HG03469 (cell line): ENCODE measurements around the gene GRID1.
A peak's percentile ranks its signal among the peaks of the same experiment; 100 is the strongest.

ENCODE experiments used
- ATAC-seq: cut with Tn5 transposase; IDR thresholded peaks from one replicate; pipeline ENCODE4 v1.9.1; 2021; ENCODE audit warnings: mild to moderate bottlenecking, moderate library complexity, moderate number of reproducible peaks; ENCODE audit not compliant: unreplicated experiment

GRID1 gene

DNA sequence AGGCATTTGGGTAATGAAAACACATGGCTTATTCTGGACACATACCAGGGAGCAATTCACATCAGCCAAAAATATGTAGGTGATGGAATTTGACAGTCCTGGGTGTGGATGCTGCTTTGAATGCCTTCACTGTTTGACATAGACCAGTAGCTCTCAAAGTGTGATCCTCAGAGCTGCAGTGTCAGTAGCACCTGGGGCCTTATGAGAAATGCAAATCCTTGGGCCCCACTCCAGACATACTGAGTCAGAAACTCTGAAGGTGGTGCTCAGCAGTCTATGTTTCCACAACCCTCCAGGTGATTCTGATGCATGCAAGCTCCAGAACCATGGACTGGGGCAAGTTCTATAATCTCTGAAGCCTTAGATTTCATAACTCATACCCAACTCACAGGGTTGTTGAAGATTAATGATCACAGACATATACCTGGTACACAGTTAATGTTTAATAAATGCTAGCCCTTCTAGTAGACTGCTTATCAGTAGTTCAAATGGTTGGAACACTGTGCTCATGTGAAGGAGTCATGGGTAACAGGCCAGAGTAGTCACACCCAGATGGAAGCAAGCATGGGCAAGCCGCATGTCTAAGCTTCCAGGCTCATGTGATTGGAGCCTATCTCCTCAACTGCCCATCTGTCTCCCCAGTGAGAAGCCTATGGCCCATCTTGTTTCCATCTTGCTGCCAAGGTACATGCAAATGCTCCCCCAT is 715.7 kb downstream of the GRID1 start:
- ATAC-seq, result no peak

DNA sequence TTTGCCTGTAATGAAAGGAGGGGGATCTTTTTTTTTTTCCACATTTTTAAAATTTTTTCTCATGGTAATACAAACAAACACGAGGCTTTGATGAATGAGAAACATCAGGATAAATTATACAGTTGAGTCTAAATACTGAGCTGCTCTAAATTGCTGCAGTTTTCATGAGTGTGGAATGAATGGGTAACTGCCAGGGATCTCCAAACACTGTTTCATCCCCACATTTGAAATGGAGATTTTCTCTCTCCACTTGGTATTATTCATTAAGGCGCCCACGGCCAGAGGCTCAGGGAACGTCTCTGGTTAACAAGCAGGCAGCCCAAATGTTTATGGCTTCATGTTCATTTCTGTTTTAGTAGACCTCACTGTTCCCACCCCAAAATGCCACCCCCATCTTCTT is 717.1 kb downstream of the GRID1 start:
- ATAC-seq, result no peak

DNA sequence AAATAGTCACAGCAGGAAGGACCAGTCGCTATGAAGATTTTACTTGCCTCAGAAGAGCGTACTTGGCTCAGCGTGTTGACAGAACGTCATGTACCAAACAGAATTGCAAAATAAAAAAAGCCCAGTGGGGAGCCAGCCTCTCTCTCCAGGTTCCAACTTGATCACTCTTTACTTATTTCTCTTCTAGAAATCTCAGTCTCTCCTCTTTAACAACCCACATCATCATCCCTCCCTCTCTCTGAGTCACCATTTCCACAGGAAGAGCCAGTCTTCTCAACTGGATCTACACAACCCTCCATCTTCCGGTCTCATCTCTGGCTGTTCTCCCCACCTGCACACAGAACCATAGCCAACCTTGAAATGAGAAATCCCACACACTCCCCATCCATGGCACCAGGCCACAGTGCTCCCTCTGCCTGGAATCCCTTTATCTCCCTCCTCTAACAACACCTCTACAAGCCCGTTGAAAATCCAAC is 718.3 kb downstream of the GRID1 start:
- no peak for ATAC-seq

DNA sequence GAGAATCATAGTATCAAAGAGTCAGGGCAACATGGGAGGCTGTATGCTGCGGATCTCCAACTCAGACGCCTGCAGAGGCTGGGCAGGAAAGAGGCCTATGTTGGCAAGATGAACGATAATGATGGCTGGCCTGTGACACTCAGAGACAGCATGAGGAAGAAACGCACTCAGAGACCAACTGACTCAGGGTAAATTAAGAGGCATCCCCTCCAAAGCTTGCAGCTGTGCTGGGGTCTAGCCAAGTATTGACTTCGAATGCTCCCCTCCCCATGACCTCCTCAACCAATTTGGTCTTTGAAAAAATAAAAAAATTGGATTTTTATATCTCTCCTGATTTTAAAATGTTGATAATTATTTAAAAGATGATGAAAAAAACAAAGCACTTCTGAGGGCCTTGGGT is 718.9 kb downstream of the GRID1 start:
- ATAC-seq, result no peak

DNA sequence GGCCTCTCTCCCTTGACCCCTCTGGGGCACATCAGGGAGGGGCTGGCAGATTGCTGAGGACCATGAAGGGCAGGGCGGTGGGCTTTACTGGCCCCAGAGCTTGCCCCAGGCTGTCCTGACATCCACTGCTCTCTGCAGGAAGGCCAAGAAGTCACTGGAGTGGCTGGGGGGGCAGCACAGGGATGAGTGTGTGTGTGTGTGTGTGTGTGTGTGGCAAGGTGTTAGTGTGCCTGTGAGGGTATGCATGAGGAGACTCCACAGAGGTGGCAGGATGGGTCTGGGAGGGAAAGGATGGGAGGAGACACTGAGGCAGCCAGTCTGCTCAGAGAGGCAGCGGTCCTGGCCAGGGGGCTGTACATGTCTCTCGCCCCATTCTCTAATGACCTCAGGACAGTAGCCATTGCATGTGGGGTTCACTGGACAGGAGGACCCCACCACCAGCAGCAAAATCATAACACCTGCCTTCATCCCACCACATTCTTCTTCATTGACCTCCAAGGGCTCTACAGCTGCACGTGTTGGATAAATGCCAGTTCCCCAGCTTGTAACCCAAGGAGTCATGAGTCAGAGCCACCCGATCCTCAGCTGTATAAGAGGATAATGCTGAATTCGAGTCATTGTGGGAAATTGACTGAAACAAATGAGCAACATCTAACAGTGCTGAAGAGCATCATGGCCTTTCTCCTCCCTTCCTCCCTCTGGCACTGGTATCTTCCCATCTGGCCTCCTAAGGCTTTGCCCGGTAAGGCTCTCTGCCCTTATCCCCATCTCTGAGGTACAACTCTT is 720.5 kb downstream of the GRID1 start:
- ATAC-seq, result no peak

DNA sequence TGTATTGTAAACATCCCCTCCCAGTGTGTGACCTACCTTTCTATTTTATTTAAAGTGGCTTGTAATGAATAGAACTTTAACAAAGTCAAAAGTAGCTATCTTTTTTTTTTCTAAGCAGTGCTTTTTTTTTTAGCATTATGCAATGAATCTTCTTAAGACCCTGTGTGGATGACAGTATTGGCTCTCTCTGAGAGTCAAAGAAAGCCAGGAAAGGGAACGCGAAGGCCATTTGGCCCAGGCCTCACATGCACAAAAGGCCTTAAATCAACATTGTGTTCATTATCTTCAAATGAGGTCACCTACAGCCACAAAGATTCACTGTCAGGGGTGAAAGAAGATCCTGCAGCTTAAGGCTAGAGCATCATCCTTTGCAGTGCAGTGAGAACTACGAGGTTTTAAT is 721.5 kb downstream of the GRID1 start:
- no peak for ATAC-seq

DNA sequence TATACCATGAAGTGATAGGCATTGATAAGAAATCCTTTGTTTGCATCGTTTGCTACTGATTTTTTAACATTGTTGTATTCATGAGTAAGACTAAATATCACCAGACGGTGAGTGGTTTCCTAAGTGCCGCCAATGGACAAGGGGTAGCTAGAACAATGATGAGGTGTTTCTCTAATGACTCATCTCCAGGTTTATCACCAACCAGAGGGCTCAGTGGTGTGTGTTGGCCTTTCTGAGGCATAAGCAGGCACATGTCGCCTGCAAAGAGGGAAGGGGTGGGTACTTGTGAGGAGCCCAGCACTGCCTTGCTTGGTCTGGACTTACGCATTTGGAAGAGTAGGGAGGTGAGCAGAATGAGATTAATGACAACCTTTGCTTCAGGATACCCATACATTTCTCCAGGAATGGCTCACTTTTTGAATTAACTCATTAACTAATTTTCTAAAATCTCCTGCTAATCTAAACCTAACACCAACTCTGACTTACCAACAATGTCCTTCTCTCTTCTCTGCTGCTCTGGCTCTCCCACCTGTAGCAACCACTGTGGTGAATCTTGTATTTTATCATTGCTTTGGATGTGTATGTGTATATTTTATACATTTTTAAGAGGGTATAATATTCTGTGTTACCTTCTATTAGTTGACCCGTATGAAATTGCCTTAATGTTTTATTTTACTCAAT is 722.6 kb downstream of the GRID1 start:
- no peak for ATAC-seq

DNA sequence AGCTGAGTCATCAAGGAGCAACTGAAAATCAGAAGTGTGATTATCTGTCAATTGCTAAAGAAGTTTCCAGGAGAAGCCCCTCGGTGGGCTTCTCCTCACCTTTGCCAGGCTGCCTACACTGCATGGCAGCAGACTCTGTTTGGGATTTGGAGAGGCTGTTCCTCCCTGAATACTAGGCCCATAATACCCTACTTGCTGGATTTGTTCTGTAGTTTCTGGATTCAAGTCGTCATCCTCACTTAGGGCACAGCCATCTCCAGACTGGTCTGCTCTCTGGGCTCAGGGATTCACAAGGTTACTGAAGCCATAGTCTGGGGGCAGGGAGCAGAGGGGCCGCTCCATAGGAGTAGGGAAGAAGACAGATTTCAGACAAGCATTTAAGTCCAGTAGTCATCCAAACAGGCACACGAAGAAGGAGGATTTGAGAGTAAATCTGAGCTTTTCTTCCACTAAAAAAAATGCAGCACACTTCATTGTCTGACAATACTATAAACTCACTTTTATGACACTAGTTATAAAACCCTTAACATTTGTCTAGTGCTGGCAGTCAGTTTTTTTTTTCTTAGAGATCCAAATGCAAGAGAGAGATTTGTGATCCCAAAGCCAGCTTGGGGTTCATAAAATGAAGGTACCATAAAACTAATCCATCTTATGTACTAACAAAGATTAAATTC is 723.3 kb downstream of the GRID1 start:
- ATAC-seq, result no peak

DNA sequence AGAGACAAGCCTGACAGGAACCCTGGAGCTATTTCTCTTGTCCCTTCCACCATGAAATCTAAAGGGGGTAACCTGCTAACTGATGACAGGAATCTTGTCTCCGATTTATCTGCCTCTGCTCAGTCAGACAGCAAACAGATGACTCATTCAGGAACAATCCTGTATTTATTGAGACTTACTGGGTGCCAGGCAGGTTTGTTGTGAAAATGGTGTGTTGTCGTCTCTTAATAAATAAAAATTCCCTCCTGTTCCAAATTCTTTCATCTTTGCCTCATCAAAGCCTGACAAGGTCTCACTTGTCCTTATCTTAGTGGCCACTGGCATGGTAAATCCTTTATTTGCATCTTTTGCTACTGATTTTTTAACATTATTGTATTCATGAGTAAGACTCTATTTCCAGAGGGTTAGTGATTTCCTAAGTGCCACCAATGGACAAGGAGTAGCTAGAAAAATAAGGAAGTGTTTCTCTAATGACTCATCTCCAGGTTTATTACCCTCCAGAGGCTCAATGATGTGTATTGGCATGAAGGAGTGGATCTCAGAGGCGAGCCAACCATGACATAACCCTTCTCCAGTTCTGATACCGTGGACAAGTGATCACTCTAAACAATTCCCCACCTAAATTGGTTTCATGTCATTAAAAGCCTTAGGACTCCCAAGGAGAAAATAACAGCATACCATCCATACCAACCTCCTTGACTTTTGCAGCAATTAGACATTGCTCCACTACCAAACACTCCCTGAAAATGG is 724.0 kb downstream of the GRID1 start:
- no peak for ATAC-seq

DNA sequence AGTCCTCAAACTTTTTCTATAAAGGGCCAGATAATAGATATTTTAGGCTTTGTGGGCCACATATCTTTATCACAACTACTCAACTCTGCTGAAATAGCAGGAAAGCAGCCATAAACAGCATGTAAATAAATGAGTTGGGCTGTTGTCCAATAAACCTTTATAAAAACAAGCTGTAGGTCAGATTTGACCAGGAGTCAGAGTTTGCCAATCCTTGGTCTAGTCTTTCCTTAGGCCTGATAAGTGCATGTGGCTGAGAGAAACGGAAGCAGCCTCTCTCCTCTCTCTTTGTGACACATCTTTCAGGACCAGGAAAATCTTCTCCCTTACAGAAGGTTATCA is 724.5 kb downstream of the GRID1 start:
- no peak for ATAC-seq

DNA sequence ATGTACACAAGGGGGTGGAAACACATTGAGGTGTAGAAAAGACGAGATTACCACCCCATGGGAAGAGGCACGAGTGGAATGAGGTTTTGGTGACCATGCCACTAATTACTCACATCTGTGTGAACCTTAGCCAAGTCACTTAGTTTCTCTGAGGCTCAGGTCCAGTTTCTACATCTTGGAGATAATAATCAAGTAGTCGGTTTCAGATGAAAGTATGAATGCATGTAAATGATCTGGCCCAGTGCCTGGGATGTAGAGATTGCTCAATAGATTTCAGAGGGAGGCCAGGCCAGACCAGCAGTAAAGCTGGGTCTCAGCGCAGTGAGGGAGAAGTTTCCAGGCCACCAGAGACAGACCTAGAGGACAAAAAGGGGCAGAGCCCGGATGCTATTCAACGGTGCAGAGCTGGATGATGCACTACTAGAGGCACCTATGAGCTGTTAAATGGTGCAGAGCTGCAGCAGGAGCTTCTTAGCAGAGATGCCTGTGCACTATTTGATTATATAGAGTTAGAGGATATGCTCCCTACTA is 725.1 kb downstream of the GRID1 start:
- no peak for ATAC-seq

DNA sequence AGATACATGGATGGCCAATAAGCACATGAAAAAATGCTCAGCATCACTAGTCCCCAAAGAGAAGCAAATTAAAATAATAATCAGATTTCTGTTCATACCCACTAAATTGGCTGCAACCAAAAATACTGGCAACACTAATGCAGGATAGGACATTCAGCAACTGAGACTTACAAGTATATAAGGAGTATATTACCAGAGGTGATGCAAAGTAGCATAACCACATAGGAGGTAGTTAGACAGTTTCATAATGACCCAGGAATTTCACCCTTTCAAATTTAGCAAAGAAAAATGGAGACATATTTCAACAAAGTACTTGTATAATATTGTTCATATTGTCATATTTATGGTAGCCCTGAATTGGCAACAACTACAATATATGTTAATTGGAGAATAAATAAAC is 727.8 kb downstream of the GRID1 start:
- ATAC-seq, result peak; percentile 64

DNA sequence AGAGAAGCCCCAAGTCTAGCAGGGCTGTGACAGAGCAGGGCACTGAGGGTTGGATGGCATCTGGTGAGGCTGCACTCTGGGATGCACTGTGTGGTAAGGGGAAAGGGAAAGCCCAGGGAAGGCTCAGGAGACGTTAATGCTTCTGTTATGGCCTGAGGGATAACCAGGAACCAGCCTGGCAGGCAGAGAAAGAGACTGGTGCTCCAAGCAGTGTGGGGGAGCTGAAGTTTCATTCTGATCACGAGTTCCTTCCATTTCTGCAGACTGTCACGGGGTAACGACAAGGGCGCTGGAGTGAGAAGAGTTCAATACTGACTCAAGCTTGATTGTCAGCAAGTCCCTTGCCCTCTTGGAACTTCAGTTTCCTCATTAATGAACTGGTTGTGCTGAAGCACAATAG is 730.9 kb downstream of the GRID1 start:
- peak; percentile 46 for ATAC-seq

DNA sequence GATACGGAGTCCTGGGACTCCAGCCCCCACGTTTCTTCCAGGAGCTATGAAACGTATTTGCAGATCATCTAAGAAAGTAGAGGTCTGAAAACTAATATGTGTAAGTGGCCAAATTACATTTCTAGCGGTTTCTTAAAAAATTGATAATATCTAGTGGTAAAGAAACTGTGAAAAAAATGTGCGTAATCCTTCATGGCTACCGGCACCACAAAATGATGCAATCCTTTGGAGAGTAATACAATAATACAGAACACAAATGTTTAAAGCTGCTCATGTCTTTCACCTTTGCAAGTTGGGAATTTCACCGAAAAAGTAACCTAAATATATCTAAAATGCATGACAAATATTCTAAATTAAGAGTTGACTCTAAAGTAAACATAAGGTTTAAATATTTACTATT is 742.1 kb downstream of the GRID1 start:
- ATAC-seq, result no peak

DNA sequence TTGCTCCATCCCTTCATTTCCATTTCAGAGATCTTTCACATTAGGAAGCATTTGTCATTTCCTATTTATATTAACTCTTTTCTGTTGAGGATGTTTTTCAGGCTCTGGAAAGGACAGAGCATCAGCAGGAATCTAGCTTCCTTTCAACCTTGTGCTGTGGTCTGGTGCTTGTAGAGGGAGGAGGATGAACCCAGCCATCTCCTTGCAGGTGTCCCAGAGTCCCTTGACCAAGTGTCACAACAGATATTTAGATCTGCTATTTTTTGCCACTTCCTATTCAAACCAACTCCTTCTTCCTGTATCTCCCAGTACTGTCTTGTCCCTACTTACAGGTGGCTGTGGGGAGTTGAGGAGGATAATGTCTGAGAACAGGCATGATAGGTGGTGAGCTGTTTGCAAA is 742.8 kb downstream of the GRID1 start:
- ATAC-seq, result no peak

DNA sequence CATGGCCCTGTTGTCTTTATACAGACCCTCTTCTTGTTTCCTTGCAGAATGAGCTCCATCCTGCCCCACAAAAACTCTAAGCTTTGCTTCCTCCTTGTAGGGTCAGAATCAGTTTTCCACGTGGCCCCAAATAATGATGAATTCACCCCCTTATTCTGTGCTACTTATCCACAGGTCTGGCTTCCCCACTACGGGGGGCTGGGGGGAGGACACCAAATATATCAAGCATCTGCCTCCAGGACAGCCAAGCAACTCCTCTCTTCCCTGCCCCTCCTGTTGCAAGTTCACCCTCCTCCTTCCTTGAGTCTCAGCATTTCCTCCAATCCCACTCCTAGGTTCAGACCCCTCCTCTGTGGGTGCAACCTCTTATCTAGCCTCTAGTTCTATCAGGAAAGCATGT is 743.3 kb downstream of the GRID1 start:
- no peak for ATAC-seq

DNA sequence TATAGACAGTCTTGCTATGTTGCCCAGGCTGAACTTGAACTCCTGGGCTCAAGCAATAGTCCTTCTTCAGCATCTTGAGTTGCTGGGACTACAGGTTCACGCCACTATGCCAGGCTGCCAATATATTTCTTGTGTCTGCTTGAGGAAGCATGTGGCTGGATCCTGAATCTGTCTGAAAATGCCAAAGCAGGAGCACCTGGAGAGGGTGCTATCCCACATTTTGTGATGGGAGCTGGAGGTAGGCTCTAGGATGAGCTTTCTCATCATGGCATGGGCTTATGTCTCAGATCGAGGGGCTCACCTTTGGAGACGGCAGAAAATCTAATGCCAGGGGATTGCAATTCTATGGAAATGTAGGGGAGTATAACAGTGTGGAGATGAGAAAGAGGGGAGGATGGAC is 744.2 kb downstream of the GRID1 start:
- ATAC-seq, result no peak

DNA sequence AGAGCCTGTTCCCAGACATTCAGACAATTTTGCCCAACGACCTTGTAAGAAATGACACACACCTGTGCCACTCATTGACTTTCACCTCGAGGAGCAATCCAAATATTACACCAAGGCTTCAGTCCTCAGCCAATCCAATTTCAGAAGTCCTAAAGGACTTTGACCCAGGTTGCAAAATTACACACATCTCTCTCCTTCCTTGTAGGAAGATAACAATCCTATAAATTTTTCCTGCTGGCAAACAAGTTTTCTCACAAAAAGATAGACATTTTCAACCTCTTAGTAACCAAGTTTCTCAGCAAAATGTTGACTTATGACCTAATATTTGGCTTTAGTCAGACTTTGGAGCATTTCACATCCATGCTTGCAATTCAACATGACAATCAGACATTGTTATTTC is 745.0 kb downstream of the GRID1 start:
- ATAC-seq, result no peak

DNA sequence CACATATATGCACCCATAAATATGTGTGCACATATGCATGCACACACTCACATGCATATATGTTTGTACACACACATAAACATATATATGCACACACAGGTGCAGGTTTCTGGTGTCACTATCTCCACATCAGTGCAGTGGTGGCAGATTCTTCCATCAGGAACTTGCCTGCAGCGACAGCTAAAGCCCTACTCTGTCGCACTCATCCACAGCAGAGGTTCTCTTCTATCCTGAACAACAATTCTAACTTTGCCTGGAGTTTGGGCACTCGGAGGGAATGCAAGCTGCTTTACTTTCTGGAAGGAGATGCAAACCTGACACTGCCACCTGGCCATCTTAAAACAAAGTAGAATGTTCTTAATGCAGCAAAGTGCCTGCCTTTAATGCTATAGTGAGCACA is 745.8 kb downstream of the GRID1 start:
- no peak for ATAC-seq

DNA sequence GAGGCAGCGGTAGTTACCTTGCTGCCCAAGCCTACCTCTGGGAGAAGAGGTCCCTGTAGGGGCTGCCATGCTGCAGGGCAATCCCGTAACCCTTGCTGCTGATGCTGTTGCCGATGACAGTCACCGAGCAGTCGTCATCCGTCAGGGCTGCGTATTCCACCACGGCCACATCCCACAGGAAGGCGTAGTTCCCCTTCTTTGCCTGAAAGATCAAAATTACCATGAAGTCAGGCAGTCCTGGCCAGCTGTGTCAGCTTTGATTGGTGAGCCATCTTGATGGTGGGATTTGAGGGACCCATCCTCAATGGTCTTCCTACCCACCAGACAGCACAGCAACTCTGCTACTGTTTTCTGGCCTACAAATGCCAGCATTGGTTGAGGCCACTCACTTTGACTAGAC is 746.8 kb downstream of the GRID1 start:
- no peak for ATAC-seq

DNA sequence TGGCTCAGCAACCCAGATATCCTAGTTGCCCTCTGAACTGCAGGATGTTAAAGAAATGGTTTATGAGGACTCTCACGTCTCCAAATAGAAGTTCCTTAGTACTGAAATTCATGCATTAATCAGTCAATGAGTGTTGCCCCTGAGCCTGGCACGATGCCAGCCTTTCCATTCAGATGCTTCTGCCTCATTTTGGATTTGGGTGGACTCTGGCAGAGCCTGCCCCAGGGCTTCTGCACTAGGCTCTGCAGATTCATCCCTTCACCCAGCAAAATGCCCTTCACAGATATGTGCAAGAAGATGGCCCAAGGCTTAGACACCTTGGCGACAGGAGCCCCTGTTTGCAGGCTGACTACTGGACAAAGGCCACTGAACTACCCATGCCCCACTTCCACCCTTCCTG is 747.8 kb downstream of the GRID1 start:
- no peak for ATAC-seq
